OCI-LY3 (cell line): ENCODE measurements around the gene SIAH2.

Experiments
- H2AFZ ChIP-seq: fragments of 200-600, 300-600 bp; shearing (Covaris generic); 2 replicates; pipeline ENCODE4 v1.6.0; 2014; ENCODE audit warnings: antibody characterized with exemption, low read depth, low read length
- H3K27ac ChIP-seq: fragments of 200-600, 300-600 bp; sonication (generic); 2 replicates; pipeline ENCODE4 v1.5.1; 2014; ENCODE audit warnings: mild to moderate bottlenecking, low read length, moderate library complexity, mixed read lengths
- H3K27me3 ChIP-seq: fragments of 200-600, 300-600 bp; sonication (generic); 2 replicates; pipeline ENCODE4 v1.6.1; 2014; ENCODE audit warnings: low read depth, low read length, mixed read lengths
- H3K36me3 ChIP-seq: fragments of 200-600, 300-600 bp; sonication (generic); replicated peaks from 2 replicates; pipeline ENCODE3; 2014; ENCODE audit warnings: low read depth, low read length, mixed read lengths
- H3K4me1 ChIP-seq: fragments of 300-600, 200-600 bp; sonication (generic); 2 replicates; pipeline ENCODE4 v1.6.1; 2014; ENCODE audit warnings: low read length, mixed read lengths
- H3K4me2 ChIP-seq: fragments of 200-600, 300-600 bp; sonication (generic); 2 replicates; pipeline ENCODE4 v1.6.1; 2014; ENCODE audit warnings: low read length, mixed read lengths
- H3K4me3 ChIP-seq: fragments of 300-600, 200-600 bp; sonication (generic); 2 replicates; pipeline ENCODE4 v1.5.1; 2014; ENCODE audit warnings: antibody characterized with exemption, mild to moderate bottlenecking, low read length, moderate library complexity
- H3K79me2 ChIP-seq: fragments of 300-600, 200-600 bp; shearing (Covaris generic); 2 replicates; pipeline ENCODE4 v1.6.1; 2014; ENCODE audit warnings: mild to moderate bottlenecking, low read length, mixed read lengths
- H3K9ac ChIP-seq: fragments of 300-600, 200-600 bp; shearing (Covaris generic); 2 replicates; pipeline ENCODE4 v1.6.0; 2014; ENCODE audit warnings: mild to moderate bottlenecking, low read length, moderate library complexity
- H3K9me3 ChIP-seq: fragments of 200-600, 300-600 bp; shearing (Covaris generic); 2 replicates; pipeline ENCODE4 v1.6.1; 2014; ENCODE audit warnings: low read length, mixed read lengths; ENCODE audit not compliant: insufficient read depth
- H4K20me1 ChIP-seq: fragments of 200-600, 300-600 bp; sonication (generic); 2 replicates; pipeline ENCODE4 v1.6.1; 2016; ENCODE audit warnings: low read length, mixed read lengths; ENCODE audit not compliant: insufficient read depth
- EZH2phosphoT487 ChIP-seq: fragments of 200-600 bp; shearing (Covaris generic); IDR thresholded peaks from 2 replicates; pipeline ENCODE4 v1.6.1; 2018; ENCODE audit warnings: antibody characterized with exemption, mixed run types, low read depth
- TF ChIP-seq, protein P1 (sequence below): fragments of 200-600, 300-600 bp; sonication (generic); IDR thresholded peaks from 2 replicates; pipeline ENCODE4 v1.5.1; 2014; ENCODE audit warnings: antibody characterized with exemption, low read length, low read depth

SIAH2 gene

GRCh38 chr3:150783316-150783715, 20.3 kb upstream of the SIAH2 start:
- Histone ChIP-seq H3K36me3 (no peaks in the 10 kb centered on the region), H3K4me3 (no peak overlapping the region), H3K4me2 (no peak overlapping the region), H3K9ac (no peak overlapping the region), H3K79me2 (no peaks in the 10 kb centered on the region), H3K9me3 (no peaks in the 10 kb centered on the region), H3K27ac (no peak overlapping the region), H3K4me1 (peaks cover 27% of the 10 kb centered on the region), H3K27me3 (peaks cover 3% of the 10 kb centered on the region), H2AFZ (no peak overlapping the region), H4K20me1 (no peaks in the 10 kb centered on the region)
- TF ChIP-seq, protein P1, sequence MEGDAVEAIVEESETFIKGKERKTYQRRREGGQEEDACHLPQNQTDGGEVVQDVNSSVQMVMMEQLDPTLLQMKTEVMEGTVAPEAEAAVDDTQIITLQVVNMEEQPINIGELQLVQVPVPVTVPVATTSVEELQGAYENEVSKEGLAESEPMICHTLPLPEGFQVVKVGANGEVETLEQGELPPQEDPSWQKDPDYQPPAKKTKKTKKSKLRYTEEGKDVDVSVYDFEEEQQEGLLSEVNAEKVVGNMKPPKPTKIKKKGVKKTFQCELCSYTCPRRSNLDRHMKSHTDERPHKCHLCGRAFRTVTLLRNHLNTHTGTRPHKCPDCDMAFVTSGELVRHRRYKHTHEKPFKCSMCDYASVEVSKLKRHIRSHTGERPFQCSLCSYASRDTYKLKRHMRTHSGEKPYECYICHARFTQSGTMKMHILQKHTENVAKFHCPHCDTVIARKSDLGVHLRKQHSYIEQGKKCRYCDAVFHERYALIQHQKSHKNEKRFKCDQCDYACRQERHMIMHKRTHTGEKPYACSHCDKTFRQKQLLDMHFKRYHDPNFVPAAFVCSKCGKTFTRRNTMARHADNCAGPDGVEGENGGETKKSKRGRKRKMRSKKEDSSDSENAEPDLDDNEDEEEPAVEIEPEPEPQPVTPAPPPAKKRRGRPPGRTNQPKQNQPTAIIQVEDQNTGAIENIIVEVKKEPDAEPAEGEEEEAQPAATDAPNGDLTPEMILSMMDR, result no peak
- no peak for TF ChIP-seq EZH2phosphoT487

GRCh38 chr3:150779402-150779858, 16.5 kb upstream of the SIAH2 start:
- Histone ChIP-seq H4K20me1 (no peaks in the 10 kb centered on the region), H3K9ac (no peak overlapping the region)

DNA sequence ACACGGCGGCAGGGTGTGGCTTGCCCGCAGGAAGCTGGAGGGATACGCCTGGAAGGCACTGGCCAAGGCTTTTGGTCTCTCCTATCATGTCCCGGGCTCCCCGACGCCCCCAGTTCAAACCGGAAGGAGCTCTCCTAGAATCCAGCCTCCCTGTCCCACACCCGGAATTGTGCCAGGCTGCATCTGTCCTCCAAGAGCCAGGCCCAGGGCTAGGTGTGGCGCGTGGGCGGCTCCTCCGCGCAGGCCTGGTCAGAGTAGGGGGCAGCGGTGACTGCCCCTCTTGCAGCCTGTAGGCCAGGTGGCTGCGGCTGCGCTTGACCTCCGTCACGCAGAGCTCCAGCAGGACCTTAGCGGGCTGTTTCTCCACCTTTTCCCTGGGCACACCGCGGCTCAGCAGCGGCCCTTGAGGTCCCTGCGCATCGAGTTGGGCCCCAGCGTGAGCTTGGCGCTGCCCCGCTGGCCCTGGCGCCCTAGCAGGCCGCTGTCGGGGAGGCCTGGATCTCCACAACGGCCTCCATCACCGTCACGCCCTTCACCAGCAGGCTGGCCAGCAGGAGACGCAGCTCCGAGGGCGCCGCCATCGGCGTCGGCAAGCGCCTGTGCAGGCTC, 15.9 kb upstream of the SIAH2 start:
- Histone ChIP-seq H3K27me3 (no peaks in the 10 kb centered on the region), H3K27ac (no peak overlapping the region), H3K9me3 (no peaks in the 10 kb centered on the region), H4K20me1 (no peaks in the 10 kb centered on the region), H3K36me3 (no peaks in the 10 kb centered on the region), H3K9ac (no peak overlapping the region), H3K4me2 (no peak overlapping the region), H3K4me3 (no peak overlapping the region), H2AFZ (no peak overlapping the region), H3K4me1 (peaks cover 3% of the 10 kb centered on the region), H3K79me2 (no peaks in the 10 kb centered on the region)
- TF ChIP-seq EZH2phosphoT487, result no peak
- TF ChIP-seq, protein P1, result no peak

More at GRCh38 chr3:150779402-150779858, 16.5 kb upstream of the SIAH2 start:
- no peak overlapping the region for H3K27ac ChIP-seq
- H3K36me3 ChIP-seq, result no peaks in the 10 kb centered on the region
- peaks cover 8% of the 10 kb centered on the region for H3K4me1 ChIP-seq
- H3K9me3 ChIP-seq, result no peaks in the 10 kb centered on the region
- H3K4me3 ChIP-seq, result no peak overlapping the region
- no peak overlapping the region for H3K4me2 ChIP-seq
- no peaks in the 10 kb centered on the region for H3K79me2 ChIP-seq
- no peaks in the 10 kb centered on the region for H3K27me3 ChIP-seq
- TF ChIP-seq, protein P1, result no peak
- TF ChIP-seq EZH2phosphoT487, result no peak
- no peak overlapping the region for H2AFZ ChIP-seq

GRCh38 chr3:150775001-150775599, 12.1 kb upstream of the SIAH2 start:
- no peaks in the 10 kb centered on the region for H3K27me3 ChIP-seq
- no peak overlapping the region for H2AFZ ChIP-seq
- H3K9me3 ChIP-seq, result no peaks in the 10 kb centered on the region
- no peak overlapping the region for H3K4me2 ChIP-seq
- no peak overlapping the region for H3K9ac ChIP-seq
- no peaks in the 10 kb centered on the region for H3K79me2 ChIP-seq
- no peaks in the 10 kb centered on the region for H3K4me1 ChIP-seq
- no peak overlapping the region for H3K4me3 ChIP-seq
- no peaks in the 10 kb centered on the region for H4K20me1 ChIP-seq
- TF ChIP-seq, protein P1, result no peak
- no peak for TF ChIP-seq EZH2phosphoT487
- no peaks in the 10 kb centered on the region for H3K36me3 ChIP-seq
- no peak overlapping the region for H3K27ac ChIP-seq
